K562 (cell line): ENCODE measurements around the gene METTL6.

Experiments used
- CREM ChIP-seq: IDR thresholded peaks from 2 replicates; pipeline ENCODE4 v1.6.1; 2014; ENCODE audit warnings: antibody characterized with exemption, low read depth
- GABPA ChIP-seq: fragments of 200-800 bp; sonication (Bioruptor generic); conservative IDR thresholded peaks from 2 replicates; pipeline ENCODE4 v1.6.1; 2016; ENCODE audit warnings: low read depth, missing genetic modification characterization, missing compliant biosample characterization
- GATA2 ChIP-seq: sonication (generic); formaldehyde crosslinking; IDR thresholded peaks from 2 replicates; pipeline ENCODE4 v1.4.0; 2020; ENCODE audit warnings: mild to moderate bottlenecking, missing genetic modification reagents
- PHF21A ChIP-seq: fragments of 450-650 bp; IDR thresholded peaks from 2 replicates; pipeline ENCODE4 v1.6.1; 2017; ENCODE audit warnings: low read depth, borderline replicate concordance
- POLR2AphosphoS5 ChIP-seq: IDR thresholded peaks from 2 replicates; pipeline ENCODE4 v1.6.1; 2011; ENCODE audit warnings: mild to moderate bottlenecking, low read depth, low read length, moderate library complexity; ENCODE audit not compliant: control insufficient read depth, insufficient read depth
- RAD21 ChIP-seq, 2 experiments: fragments of 250-450 bp in 1 of 2; fragments of 450-650 bp in 1 of 2; sonication (Bioruptor Pico) in 1 of 2; formaldehyde crosslinking in 1 of 2; IDR thresholded peaks in 1 of 2; conservative IDR thresholded peaks in 1 of 2; 2 replicates each; pipeline versions ENCODE4 v1.4.0 to v1.8.0; 2020 to 2022; ENCODE audit warnings: mild to moderate bottlenecking in 2 of 2, moderate library complexity in 1 of 2
- SP2 ChIP-seq: IDR thresholded peaks from 2 replicates; pipeline ENCODE4 v1.6.1; 2011; ENCODE audit warnings: mild to moderate bottlenecking, low read depth, low read length, moderate library complexity; ENCODE audit not compliant: poor library complexity, severe bottlenecking; ENCODE audit errors: extremely low read depth
- SPI1 ChIP-seq: IDR thresholded peaks from 2 replicates; pipeline ENCODE4 v1.6.1; 2011; ENCODE audit warnings: low read depth, low read length, control low read depth, borderline replicate concordance
- SRSF9 ChIP-seq: fragments of 200-400 bp; formaldehyde crosslinking; IDR thresholded peaks from 2 replicates; pipeline ENCODE4 v1.6.1; 2017; ENCODE audit warnings: low read depth, low read length, borderline replicate concordance
- TCF7L2 ChIP-seq: fragments of 150-350 bp; IDR thresholded peaks from 2 replicates; pipeline ENCODE4 v1.6.1; 2016; ENCODE audit warnings: low read depth, mild to moderate bottlenecking, low read length, moderate library complexity
- ZNF274 ChIP-seq: IDR thresholded peaks from 2 replicates; pipeline ENCODE4 v1.6.1; 2011; ENCODE audit warnings: low read depth, mild to moderate bottlenecking, low read length, moderate library complexity, borderline replicate concordance
- TF ChIP-seq, protein P1 (sequence below): fragments of 250-450 bp; sonication (Bioruptor Pico); IDR thresholded peaks from 2 replicates; pipeline ENCODE4 v1.5.0; 2020; ENCODE audit warnings: mild to moderate bottlenecking
- TF ChIP-seq, protein P2 (sequence below), 3 experiments: IDR thresholded peaks in 2 of 3; conservative IDR thresholded peaks in 1 of 3; 2 replicates each; pipeline ENCODE4 v1.5.1; 2011 to 2012; ENCODE audit warnings: low read length in 3 of 3, mild to moderate bottlenecking in 3 of 3, control low read depth in 2 of 3, improper control_type of control experiment in 1 of 3, inconsistent platforms in 1 of 3, low read depth in 1 of 3, mixed read lengths in 1 of 3, moderate library complexity in 1 of 3; ENCODE audit not compliant: insufficient read depth in 2 of 3
- TF ChIP-seq, protein P3 (sequence below), 2 experiments: fragments of 450-650 bp in 1 of 2; sonication (generic) in 1 of 2; formaldehyde crosslinking in 1 of 2; IDR thresholded peaks in 1 of 2; conservative IDR thresholded peaks in 1 of 2; 2 replicates each; pipeline versions ENCODE4 v1.6.1 to v1.8.1; 2016 to 2023; ENCODE audit warnings: mild to moderate bottlenecking in 2 of 2, moderate library complexity in 2 of 2, inconsistent platforms in 1 of 2, missing genetic modification reagents in 1 of 2

DNA sequence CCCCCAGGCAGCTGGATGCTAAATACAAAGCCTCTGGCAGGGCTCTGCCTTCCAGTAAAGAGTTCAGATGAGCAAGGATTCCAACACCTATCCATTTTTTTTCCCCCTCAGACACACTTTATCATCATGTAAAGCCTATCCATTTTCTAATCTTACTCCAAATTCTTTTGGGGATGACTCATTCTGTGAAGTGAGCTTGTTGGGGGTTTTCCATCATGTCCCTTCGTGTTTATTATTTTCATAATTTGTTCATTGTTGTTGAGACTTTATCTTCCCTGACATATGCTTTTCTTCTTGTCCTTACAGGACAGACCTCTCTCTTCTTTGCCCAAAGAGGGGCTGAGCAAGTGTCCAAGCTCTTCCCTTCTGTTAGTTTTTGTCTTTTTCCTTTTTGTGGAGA lies 60.3 kb downstream of the METTL6 start:
- TF ChIP-seq GABPA (tag) (no peak), RAD21 (CRISPR knock-in tag; conservative IDR thresholded peaks at IDR 0.05 in 1 of 2, IDR thresholded peaks at IDR 0.05 in 1 of 2) (no peak), GATA2 (0 out of 2 replicates have a peak, but pooled peaks have one; percentile 6), CREM (no peak), ZNF274 (no peak), POLR2AphosphoS5 (no peak), PHF21A (no peak), TCF7L2 (no peak), SRSF9 (no peak), SP2 (no peak), SPI1 (no peak)
- TF ChIP-seq, protein P1, sequence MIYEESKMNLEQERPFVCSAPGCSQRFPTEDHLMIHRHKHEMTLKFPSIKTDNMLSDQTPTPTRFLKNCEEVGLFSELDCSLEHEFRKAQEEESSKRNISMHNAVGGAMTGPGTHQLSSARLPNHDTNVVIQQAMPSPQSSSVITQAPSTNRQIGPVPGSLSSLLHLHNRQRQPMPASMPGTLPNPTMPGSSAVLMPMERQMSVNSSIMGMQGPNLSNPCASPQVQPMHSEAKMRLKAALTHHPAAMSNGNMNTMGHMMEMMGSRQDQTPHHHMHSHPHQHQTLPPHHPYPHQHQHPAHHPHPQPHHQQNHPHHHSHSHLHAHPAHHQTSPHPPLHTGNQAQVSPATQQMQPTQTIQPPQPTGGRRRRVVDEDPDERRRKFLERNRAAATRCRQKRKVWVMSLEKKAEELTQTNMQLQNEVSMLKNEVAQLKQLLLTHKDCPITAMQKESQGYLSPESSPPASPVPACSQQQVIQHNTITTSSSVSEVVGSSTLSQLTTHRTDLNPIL (CRISPR knock-in tag): no peak
- TF ChIP-seq, protein P2, sequence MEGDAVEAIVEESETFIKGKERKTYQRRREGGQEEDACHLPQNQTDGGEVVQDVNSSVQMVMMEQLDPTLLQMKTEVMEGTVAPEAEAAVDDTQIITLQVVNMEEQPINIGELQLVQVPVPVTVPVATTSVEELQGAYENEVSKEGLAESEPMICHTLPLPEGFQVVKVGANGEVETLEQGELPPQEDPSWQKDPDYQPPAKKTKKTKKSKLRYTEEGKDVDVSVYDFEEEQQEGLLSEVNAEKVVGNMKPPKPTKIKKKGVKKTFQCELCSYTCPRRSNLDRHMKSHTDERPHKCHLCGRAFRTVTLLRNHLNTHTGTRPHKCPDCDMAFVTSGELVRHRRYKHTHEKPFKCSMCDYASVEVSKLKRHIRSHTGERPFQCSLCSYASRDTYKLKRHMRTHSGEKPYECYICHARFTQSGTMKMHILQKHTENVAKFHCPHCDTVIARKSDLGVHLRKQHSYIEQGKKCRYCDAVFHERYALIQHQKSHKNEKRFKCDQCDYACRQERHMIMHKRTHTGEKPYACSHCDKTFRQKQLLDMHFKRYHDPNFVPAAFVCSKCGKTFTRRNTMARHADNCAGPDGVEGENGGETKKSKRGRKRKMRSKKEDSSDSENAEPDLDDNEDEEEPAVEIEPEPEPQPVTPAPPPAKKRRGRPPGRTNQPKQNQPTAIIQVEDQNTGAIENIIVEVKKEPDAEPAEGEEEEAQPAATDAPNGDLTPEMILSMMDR (IDR thresholded peaks at IDR 0.05 in 2 of 3, conservative IDR thresholded peaks at IDR 0.05 in 1 of 3; ENCODE audit: insufficient read depth in 2 of 3, low read depth in 1 of 3, low read length in 3 of 3): no peak
- TF ChIP-seq, protein P3, sequence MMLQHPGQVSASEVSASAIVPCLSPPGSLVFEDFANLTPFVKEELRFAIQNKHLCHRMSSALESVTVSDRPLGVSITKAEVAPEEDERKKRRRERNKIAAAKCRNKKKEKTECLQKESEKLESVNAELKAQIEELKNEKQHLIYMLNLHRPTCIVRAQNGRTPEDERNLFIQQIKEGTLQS (IDR thresholded peaks at IDR 0.05): peak; percentile 88
- TF ChIP-seq, protein P3 (CRISPR knock-in tag; conservative IDR thresholded peaks at IDR 0.05): no peak
